NCI-H128 (cell line): ENCODE data around the gene MTAP.

Experiments used
- DNase-seq: peaks from one replicate; lab custom pipeline; 2025; ENCODE audit not compliant: unreplicated experiment; lab: John Stamatoyannopoulos, UW

The MTAP gene

DNA sequence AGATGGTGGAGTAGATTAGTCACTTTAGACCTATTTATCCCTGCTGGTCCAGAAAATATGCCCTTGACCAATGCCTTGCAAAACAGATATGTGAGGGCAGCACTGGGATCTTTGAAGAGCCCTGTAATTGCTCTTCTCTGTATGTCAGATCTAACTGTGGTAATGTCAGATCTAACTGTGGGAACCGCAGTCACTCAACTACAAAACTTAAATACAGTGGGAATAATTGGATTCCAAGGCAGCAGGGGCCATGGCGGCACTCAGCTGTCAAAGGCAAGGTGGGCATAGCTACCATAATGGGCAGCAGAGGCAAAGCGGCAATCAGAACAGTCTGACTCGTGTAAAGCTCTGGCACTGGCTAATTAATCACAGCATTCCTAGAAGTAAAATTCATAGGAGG, 46.2 kb downstream of the MTAP start:
- DNase-seq: no peak

DNA sequence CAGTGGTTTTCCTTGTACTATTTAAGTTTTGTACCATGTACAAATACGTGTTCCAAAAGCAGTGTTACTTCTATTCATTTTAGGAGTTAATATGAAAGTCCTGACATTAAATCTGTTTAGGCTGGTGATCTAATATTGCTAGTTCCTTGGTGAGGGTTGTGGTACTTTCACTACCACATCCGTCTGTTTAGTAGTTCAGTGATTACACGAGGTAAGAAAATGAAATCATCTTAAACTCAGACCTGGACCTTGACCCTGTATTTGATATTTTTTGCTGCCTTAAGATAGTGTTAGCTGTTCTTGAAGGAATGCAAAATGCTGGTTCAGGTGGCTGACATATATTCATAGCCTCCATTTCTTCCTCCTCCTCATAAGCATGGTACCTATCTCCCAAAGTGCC, 50.3 kb downstream of the MTAP start:
- no peak for DNase-seq

DNA sequence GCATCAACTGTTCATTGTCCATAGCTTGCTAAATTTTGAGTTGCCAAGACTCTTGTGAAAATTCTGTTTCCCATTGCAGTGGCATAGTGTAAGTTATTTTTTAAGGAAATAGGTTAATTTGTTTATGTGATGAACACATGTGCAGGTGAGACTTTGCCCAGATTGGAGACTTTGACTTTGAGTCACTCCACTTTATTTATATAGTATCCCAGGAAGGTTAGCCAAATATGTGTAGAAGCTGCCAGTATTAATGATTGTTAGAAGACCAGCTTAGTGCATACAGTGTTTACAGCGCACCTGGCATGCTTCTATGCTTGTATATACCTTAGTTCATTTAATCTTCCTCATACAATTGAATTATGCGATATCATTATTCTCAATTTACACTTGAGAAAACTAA, 51.0 kb downstream of the MTAP start:
- no peak for DNase-seq

DNA sequence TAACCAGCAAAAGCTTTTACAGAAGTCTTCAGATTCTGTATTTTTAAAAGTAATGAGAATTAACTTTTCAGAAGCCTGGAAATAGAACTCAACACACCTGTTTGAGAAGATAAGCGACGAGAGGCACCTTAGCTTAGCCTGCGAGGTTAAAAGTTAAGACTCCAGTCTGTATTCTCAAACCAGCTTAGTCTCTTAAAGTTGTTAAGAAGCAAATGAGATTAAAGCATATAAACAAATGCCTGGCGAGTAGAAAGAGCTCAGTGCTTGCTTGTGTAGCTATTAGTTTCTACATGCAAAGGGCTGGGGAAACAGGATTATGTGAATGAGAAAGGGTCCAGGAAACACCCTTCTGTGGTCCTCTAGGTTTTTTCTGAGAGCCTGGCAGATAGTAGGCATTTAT, 51.7 kb downstream of the MTAP start:
- DNase-seq: no peak

DNA sequence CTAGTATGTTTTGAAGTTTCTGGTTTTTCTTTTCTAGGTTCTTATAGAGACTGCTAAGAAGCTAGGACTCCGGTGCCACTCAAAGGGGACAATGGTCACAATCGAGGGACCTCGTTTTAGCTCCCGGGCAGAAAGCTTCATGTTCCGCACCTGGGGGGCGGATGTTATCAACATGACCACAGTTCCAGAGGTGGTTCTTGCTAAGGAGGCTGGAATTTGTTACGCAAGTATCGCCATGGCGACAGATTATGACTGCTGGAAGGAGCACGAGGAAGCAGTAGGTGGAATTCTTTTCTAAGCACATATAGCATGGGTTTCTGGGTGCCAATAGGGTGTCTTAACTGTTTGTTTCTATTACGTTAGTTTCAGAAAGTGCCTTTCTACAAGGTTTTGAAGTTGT, 52.2 kb downstream of the MTAP start:
- no peak for DNase-seq

DNA sequence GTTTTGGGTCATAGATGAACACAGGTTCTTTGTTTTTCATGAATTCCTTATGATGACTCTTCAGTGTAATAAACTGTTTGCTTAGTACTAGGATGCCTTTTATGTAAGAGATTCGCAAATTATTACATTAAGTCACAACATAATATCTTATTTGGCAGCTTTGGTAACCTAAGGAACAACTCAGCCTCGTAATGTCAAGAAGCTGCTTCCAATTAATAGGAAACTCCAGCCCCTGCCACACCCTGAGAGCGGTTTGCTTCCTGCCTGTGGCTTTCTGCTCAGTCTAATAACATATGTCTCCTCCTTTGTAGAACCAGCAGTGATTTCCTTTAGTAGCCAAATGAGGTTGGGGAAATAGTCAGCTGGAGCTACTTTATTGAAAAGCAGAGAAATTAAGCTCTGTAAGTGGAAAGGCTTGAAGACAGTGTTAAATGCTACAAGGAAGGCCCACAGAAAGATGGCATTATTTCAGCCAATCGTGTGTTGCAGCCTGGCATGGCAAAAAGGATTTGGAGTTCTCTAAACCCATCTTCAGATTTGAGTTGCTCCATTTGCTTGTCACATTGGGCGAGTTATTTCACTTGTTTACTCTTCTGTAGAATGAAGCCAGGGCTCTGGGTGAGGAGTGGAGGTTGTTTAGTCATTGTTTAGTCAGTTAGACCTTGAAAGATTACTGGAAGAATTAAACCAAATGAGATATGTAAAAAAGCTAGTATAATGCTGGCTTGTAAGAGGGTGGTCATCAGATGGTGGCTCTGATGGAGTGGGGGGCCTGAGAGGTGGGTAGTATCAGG, 54.1 kb downstream of the MTAP start:
- DNase-seq: no peak

DNA sequence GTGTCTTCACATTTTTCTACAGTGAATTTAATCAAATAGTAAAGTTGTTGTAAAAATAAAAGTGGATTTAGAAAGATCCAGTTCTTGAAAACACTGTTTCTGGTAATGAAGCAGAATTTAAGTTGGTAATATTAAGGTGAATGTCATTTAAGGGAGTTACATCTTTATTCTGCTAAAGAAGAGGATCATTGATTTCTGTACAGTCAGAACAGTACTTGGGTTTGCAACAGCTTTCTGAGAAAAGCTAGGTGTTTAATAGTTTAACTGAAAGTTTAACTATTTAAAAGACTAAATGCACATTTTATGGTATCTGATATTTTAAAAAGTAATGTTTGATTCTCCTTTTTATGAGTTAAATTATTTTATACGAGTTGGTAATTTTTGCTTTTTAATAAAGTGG, 60.4 kb downstream of the MTAP start:
- DNase-seq: no peak

DNA sequence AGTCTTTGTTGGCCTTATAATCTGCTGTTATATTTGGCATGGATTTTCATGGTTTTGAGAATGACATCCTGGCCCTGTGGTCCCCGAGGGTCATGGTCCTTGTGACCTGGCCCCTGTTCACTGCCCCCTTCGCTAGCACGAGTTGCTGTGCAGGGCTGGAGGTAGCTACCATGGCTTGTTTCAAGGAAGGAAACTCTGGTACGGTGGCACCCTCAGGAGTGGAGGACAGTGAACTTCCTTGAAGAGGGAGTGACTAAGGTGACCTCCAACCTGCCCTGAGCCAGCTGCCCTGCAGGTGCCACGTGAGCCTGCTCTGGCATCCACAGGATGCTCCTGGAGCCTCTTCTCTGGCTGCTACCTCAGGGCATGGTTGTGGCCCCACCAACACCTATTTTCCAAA, 62.1 kb downstream of the MTAP start:
- DNase-seq: no peak

DNA sequence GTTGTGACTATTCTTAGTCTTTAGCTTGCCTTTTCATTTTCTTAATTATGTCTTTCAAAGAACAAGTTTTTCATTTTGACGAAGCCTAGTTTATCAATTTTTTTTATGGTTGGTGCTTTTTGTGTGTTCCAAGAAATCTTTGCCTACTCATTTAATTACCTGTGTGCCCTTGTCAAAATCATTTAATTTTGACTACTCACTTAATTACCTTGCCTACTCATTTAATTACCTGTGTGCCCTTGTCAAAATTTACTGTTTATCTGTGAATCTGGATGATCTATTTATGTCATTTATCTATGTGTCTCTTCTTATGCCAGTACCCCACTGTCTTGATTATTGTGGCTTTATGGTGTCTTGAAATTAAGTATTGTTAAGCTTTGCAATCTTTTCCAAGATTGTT, 63.9 kb downstream of the MTAP start:
- DNase-seq: no peak

DNA sequence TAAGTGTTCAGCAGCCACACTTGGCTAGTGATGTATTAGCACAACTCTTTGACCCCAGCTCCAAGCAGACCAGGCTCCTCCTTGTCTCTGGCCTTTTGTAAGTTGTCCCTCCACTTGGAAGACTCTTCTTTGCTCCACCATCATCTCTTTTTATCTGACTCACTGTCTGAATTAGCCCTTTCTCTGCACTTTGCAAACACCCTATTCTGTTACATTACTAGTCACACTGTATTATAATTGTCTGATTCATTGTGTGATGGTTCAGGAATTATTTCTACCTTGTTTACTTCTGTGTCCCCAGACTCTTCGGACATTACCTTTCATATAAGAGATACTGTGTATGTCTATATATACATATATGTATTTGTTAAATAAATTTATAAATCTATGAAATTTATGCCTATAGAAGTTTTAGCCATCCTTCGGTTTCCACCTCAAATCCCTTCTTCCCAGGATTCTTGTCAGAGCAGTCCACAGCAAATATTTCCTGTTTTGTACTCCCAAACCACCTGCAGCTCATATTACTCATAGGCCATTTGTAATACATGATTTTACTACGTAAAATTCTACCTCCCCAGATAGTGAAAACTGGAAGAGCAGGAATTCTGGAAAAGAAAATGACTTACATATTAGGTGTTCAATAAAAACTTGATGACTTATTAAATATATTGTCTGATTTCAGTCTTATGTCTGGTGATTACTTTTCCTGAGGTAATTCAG, 69.0 kb downstream of the MTAP start:
- DNase-seq: no peak

DNA sequence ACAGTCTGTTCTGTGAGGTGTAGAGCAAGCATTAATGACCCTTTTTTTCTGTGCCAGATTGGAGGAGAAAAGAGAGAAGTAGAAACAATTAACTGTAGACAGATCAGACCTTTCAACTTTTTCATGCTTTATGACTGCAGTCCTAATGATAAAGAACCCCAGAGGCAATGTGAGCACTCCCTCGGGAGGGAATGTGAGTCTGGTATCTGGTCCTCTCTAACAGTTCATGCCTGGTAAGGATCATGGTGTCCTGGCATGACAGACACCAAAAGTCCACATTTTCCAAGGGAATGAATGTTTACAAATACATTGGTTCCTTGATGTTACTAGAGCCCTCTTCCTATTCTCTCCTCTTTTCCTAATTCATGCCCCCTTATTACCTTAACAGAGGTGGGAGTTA, 70.3 kb downstream of the MTAP start:
- no peak for DNase-seq

DNA sequence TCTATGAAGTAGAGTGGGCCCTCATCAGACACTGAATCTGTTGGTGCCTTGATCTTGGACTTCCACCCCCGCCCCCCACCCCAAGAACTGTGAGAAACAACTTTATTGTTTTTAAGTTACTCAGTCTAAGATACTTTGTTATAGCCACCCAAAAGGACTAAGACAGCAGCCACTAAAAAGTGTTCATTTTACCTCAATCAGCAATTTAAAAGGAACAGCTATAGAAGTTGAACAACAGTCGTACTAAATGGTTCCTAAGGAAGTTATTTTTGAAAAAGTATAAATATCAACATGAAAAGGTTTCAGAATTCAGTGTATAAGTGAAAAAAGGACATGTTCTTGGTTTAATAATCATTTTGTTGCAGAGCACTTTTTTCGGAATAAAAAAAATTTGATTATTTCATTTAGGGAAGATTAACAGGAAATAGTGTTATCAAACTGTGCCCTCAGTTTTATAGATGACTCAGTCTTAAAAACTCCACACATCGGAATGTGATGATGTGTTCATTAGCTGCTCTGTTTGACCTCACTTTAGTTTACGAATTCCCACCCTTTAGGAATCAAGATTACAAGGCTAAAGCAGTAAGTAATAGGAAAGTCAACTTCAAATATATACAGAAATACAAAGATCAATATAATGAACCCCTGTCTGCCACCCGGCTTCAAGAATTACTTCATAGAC, 71.2 kb downstream of the MTAP start:
- DNase-seq: no peak

DNA sequence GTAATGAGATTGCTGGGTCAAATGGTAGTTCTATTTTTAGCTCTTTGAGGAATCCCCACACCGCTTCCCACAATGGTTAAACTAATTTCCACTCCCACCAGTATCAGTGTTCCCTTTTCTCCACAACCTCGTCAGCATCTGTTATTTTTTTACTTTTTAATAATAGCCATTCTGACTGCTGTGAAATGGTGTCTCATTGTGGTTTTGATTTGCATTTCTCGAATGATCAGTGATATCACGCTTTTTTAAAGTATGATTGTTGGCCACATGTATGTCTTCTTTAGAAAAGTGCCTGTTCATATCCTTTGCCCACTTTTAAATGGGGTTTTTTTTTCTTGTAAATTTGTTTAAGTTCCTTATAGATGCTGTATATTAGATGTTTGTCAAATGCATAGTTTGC, 73.5 kb downstream of the MTAP start:
- no peak for DNase-seq

DNA sequence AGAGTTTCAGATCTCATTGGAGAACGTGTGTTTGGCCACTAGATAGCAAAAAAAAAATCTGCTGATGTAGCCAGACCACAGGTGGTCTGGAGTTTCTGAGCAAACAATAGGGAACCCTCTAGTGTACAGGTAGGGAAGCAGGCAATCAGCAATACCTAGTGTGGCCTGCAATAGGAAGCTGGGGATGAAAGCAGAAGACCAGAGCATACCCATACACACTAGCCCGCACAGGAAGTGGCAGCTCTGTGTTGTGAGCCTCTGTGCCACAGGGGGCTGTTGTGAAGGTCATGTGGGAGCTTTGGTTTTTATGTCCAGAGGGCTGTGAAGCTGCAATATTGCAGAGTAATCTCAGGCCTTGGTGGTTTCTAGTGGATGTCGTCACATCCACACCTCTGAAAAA, 81.2 kb downstream of the MTAP start:
- no peak for DNase-seq

DNA sequence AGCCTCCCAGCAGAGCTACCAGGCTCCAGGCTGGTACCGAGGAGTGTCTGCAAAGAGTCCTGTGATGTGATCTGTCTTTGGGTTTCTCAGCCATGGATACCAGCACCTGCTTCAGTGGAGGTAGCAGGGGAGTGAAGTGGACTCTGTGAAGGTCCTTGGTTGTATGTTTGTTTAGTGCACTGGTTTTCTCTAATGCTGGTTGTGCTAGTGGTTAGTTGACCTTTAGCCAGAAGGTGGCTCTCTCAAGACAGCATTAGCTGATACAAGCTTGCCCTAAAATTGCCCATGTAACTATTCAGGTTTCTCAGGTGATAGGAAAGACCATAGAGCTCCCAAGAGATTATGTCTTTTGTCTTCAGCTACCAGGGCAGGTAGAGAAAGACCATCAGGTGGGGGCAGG, 87.2 kb downstream of the MTAP start:
- DNase-seq: no peak

DNA sequence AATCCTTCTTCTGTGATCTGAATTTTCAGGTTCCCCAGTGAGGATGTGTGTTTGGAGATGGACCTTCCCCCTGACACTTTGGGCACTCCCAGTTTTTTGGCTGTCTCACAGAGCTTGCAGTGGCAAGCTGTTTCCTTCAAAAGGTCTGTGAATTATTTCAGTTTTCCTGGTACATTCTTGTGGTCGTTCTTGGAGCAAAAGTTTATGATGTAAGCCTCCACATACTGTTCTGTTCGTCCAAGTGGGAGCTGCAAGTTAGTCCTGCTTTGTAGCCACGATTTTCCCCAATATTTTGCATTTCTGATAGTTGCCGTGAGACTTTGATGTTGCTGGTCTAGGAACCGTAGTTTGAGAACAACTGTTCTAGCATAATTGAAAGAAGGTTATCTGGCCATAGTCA, 88.3 kb downstream of the MTAP start:
- DNase-seq: no peak

DNA sequence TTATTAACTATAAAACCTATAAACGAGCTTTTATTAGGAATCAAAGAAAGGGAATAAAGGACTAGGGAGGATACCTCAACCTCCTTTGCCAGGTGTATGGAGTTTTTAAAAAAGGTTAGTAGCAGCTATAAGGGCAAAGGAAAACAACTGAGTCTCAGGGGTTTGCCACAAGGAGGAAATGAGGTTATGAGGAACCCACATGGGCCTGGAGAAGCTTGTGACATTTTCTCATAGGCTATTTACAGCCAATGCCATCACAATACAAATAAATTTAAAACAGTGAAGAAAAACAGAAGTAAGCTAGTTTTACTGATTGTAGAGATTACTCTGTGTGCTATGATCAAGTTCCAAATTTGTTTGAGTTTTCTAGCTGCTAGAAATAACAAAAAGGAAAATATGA, 99.1 kb downstream of the MTAP start:
- DNase-seq: no peak

DNA sequence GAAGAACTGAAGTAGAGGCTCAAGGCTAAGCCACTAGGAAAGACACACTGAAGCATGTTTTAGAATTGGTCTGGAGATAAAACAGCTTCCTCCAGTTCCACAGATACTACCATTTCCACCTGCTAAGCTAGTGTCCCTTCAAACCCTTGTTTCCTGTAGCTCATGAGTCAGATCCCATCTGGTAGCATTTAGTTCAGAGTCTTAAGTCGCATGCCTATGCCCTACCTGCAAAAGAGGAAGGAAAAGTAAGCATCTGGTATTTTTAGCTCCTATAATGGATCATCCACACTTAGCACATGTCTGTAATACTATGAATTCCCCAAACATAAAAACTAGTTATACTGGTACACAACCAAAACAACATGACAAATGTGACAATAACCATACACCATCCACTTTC, 99.7 kb downstream of the MTAP start:
- DNase-seq: no peak

DNA sequence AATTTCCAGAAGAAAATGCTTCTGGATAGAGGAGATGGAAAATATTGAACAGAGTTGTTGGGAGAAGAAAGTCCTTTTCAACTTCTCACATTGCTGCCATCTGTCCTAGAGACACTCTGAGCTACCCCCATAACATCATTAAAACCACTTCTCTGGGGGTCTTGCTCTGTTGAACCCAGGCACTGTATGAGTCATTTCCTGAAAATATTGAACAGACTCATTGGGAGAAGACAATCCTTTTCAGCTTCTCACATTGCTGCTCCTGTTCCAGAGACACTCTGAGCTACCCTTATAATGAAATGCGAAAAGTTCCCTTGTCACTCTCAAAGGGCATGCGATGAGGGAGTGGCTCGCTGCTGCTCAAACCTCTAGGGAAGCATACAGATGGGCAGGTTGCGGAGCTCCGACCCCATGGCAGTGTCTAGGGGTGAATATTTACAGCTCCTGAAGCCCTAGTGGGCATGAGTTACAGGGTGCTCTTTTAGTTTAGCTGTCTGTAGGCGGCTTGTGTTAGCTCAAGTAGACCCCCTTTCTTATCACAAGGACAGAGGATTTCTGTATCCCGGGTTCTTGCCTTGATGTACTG, 101.0 kb downstream of the MTAP start:
- DNase-seq: no peak

DNA sequence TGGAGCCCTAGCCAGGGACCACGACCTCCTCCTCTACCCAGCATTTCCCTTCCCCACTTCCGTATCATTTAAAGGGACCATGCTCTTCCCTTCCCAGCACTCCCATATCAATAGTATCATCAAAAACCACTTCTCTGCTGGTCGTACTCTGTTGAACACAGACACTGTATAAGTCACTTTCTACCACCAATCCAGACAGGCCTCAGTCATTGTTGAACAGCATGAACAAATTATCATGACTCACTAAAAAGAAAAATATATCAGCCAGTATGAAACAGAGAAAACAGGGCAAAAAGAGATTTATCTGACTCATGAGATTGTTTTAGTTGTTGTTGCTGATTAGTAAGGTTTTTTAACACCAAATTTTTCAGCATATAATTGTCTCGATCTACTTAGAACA, 101.9 kb downstream of the MTAP start:
- no peak for DNase-seq

DNA sequence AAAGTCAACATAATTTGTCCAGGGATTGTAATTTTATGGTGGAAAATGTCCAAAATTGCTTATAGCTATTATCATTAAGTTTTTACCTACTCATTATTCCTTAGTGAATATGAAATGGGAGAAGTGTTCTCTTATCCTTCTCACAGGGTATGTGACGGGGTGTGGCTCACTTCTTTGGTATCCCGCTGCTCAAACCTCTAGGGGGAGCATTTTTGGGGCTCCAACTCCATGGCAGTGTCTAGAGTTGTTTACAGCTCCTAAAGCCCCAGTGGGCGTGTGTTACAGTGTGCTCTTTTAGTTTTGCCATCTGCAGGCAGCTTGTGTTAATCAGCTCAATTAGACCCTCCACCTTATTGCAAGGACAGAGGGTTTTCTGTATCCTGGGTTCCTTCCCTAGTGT, 102.3 kb downstream of the MTAP start:
- no peak for DNase-seq

DNA sequence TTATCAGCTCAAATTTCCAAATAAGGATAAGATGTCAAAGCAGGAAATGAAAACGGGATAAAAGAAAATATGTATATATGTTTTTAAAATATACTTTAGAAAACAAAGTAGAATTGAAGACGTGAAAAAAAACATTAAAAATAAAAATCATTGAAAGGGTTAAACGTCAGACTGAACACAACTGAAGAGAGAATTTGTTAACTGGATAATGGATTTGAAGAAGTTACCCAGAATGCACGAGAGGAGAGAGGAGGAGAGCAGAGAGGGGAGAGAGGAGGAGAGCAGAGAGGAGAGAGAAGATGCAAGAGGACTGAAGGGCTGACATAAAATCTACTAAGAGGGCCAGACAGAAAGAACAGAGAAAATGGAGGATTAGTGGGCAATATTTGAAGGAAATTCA, 103.8 kb downstream of the MTAP start:
- no peak for DNase-seq
